HL-60/S4 treated with phorbol 12-myristate 13-acetate at 8.2 ng/mL for 4 days and 3 days (cell line): ENCODE measurements around the gene C1GALT1C1.
"Not testable (repeated sequence)": the region's sequence is repeated elsewhere in the genome, so short reads cannot be mapped to it uniquely, and the experiment has no call there.

ENCODE experiments used
- in situ Hi-C: fragments of 300-500 bp; cut with MboI; formaldehyde crosslinking; loops from 2 replicates; pipeline ENCODE4 v1.15.0; 2022; ENCODE audit warnings: low sequenced_read_pairs

Gene C1GALT1C1

DNA sequence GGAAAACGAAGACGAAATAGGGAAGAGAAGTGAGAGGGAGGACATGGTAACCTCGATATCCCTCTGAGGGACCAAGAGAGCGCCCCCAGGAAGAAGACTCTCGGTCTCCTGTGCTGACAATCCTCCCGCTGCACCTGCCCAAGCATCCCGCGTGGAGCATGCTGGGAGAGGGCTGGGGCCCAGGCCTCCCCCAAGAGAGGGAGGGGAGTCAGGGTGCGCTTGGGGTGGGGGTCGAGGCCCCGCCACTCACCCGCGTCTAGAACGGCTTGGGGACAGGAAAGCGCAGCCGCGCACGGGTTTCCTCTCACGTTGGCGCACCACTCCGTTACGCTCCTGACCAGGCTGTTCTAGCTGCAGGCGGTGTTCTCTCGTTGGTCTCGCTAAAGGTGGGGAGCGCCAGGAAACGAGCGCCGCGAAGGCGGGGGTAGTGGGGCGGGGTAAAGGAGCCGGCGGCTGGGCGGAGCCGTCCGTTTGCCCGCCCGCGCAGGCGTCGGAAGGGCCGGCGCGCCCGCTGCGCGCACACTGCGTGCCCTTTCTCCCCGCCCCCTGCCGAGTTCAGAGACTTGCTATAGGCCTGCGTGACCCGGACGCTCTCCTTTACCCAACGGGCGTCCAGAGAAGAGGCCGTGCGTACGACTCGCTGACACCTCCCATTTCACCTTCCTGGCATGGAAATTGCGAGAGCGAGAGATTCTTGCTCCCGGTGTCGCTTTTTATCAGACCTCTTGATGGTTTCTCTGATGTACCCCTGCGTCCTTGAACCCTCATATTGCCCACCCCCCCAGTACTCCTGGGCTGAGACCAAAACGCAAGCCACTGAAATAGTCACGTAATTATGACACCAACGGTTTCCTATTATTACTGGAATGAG, at the start of gene C1GALT1C1:
C1GALT1C1 (minus strand) TSS at position 388 of the 871 bp plus-strand sequence. CDS start 2,888 bp downstream, outside the sequence.
- in situ Hi-C loops, result no loop called here

DNA sequence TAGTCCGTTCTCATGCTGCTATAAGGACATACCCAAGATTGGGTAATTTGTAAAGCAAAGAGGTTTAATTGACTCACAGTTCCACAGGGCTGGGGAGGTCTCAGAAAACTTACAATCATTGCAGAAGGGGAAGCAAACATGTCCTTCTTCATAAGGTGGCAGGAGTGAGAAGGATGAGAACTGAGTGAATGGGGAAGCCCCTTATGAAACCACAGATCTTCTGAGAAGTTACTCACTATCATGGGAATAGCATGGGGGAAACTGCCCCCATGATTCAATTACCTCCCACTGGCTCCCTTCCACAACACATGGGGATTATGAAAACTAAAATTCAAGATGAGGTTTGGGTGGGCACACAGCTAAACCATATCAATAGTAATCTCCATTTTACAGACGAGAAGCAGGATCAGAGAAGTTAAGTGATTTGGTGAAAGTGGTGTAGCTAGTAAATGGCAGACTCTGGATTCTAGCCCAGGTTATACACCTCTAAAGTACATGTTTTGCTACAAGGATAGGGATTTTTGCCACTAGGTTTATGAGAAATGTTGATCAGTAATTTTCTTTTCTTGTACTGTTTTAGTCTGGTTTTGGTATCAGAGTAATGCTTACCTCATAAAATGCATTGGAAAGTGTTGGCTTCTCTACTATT, 47.3 kb upstream of the C1GALT1C1 start:
- in situ Hi-C loops, result no loop called here

DNA sequence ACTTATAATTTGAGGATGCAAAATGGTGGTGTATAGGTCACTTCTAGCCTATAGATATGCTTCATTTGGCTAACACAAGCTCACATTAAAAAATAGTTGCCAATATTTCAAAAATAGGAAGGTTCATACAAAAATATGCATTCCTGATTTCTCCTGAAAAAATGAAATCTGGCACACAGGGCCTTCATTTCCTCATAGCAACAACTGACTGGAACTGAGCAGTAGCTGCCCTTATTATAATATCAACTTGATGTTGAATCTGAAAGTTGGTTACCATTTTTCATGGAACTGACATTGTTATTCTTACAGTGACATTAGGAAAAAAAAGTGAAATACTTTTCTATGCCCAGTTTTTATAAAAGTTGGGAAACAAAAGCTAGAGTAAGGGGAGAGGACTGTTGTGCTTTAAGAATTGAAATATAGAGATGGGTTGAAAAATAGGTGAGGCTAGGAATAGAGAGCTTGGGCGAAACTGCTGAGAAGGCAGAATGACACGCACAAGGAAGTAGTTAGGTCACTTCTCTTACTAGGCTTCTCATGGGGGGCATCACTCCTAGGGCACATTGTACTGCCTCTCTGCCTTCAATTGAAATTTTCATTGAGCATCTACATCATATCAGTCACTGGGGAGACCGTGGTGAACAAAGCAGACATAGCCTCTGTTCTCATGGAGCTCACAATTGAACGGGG, 43.1 kb upstream of the C1GALT1C1 start:
- in situ Hi-C loops, result no loop called here

DNA sequence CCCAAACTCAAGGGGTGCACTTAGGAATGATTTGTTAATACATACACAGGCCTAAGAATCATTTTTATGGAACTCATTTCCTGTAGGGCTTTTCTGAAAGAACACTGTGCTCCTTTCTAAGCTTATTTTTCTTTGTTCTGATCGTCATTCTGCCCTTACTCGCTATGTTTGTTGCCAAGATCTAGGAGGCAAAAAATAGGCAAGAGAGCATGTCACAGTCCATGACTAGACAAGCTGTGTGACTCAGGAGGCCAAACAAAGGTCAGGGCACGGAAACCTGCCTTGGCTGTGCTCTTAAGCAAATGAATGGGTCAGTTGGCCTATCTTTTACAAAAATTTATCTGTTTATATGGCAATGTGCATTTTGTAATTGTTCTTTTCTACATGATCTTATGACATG, 42.5 kb upstream of the C1GALT1C1 start:
- in situ Hi-C loops, result no loop called here

DNA sequence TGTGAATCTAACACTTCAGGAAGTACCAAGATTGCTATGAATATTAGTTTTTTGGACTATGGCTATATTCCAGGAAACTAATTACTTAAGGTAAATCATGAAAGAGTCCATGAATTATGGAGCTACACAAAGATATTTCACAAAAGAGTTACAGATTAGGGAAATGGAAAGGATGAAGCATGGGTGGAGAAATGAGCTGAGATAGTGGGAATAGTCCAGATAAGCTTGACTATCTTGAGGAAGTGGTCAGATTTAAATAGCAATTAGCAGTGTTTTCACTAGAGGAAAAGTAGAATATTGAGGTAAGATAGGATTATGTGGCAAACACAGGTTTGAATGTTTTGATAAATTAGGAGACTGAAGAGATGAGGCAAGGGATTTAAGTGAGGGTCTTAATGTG, 42.1 kb upstream of the C1GALT1C1 start:
- in situ Hi-C loops, result no loop called here

DNA sequence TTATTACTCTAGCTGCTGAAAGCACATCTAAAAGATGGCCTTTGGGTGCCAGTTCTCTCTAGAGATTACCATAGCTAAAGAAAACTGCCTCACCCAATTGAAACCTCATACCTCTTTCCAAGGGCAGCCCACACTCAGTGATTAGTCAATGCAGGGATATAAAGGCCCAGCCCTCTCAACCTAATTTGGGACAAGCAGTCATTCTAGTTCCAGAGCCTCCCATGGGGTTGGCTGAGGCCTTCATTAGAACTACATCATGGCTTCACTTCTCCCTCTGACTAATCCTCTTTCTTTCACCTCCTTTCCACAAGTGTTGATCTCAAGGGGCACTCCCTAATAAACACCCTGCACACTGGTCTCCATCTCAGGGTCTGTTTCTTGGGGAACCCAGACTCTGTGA, 38.5 kb upstream of the C1GALT1C1 start:
- in situ Hi-C loops, result no loop called here

DNA sequence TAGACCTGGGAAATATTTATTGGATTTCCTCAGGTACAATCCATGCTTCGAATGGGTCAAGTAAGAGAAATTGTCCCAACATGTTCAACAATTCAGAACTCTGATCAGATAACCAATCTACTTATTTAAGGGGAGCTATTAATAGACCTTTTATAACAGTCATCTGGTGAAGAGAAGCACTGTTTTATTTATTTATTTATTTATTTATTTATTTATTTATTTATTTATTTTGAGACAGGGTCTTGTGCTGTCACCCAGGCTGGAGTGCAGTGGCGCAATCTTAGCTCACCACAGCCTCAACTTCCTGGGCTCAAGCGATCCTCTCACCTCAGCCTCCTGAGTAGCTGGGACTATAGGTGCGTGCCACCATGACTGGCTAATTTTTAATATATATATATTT, 34.7 kb upstream of the C1GALT1C1 start:
- in situ Hi-C loops, result not testable (repeated sequence)

DNA sequence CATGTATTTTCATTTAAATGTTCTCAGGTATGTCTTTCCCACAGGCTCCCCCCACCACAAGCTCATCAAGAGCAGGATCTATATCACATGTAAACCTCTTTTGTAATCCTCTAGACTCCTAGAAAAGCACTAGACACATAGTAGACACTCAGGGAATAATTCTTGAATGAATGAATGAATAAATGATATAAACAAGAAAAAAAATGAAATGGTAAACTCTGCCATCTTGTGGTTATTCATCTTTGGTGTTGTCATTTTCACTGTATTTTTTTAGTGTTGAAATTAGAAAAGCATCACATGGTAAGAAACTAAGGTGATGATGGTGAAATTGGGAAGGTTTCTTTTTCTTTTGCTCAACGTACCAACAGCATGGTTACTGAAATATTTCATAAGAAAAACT, 34.2 kb upstream of the C1GALT1C1 start:
- in situ Hi-C loops, result no loop called here

DNA sequence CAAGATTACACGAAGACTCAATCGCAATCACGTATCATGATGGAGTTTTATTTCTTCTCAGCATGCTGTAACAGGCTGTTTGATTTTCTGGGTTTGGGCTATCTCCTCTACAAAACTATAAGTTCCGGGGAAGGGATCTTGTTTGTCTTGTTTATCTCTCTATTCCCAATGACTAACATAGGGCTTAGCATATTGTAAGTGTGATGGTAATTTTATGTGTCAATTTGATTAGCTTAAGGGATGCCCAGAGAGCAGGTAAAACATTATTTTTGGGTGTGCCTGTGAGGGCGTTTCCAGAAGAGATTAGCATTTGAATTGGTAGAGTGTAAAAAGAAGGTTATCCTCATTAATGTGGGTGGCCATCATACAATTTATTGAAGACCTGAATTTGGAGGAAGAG, 32.8 kb upstream of the C1GALT1C1 start:
- in situ Hi-C loops, result no loop called here

DNA sequence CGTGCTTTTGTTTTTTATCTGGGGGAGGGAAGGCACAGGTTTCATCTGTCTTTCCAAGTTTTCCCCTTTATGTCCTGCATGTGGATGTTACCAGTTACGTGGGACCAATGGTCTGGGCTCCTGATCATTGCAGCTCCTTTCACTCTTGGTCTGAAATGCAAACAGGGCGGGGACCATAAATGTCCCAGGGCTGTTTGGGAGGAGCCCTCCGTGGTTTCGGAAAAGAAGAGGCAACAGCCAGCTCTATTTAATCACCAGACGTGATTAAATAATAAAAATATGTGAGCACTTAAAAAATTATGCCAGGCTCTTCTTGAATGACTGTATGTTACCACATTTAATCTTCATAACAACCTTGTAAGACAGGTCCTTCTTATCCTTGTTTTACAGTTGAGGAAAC, 30.8 kb upstream of the C1GALT1C1 start:
- in situ Hi-C loops, result no loop called here

DNA sequence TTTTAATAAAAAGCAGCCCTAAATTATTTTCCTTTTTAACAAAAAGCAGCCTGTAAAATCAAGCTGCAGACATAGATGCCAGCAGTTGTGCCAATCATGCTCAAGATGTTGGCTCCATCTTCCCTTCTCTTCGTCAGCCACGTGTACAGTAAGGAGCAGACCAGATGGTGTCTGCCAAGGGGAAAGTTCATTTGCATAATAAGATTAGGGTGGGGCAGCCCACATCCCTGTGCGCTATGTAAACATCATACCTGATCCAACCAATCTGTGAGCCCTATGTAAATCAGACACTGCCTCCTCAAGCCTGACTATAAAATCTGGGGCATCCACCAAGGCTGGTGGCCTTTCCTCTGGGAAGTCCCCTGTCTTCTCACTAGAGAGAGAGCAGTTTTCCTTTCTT, 23.1 kb upstream of the C1GALT1C1 start:
- in situ Hi-C loops, result no loop called here

DNA sequence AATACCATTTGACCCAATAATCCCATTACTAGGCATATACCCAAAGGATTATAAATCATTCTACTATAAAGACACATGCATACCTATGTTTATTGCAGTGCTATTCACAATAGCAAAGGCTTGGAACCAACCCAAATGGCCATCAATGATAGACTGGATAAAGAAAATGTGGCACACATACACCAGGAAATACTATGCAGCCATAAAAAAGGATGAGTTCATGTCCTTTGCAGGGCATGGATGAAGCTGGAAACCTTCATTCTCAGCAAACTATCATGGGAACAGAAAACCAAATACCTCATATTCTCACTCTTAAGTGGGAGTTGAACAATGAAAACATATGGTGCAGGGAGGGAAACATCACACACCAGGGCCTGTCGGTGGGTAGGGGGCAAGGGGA, 22.4 kb upstream of the C1GALT1C1 start:
- in situ Hi-C loops, result not testable (repeated sequence)

DNA sequence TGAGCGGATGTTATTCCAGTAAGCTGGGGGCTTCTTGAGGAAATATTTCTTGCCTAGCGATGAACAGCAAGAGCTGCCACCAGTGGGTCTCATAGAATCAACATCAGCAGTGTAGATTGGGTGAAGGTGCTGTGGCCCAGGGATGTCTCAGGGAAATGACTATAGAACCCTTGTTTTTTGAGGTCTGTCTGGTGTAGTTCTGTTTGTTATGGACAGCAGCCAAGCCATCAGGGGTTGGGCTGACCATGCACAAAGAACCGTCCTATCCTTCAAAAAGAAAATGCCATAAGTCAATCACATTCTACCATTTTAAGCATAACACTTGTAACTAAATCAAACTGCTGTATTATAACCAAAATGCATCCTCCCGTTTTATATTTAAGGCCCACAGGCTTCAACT, 17.3 kb upstream of the C1GALT1C1 start:
- in situ Hi-C loops, result no loop called here

DNA sequence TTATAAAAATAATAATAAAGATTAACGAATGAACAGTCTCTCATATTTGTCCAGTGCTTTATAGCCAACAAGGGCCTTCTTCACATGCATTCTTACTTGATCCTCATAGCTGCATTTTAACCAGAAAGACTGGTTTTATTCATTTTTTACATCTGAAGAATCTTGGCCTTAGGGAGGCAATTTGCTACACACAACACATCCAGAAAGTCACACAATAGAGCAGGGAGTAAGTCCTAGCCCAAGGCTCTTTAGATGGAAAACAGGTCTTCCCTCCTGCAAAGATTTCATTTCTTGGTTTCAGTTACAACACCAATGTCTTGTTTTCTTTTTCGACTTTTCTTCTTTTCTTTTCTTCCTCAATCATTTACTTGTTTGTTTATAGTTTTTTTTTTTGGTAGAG, 13.0 kb upstream of the C1GALT1C1 start:
- in situ Hi-C loops, result no loop called here

DNA sequence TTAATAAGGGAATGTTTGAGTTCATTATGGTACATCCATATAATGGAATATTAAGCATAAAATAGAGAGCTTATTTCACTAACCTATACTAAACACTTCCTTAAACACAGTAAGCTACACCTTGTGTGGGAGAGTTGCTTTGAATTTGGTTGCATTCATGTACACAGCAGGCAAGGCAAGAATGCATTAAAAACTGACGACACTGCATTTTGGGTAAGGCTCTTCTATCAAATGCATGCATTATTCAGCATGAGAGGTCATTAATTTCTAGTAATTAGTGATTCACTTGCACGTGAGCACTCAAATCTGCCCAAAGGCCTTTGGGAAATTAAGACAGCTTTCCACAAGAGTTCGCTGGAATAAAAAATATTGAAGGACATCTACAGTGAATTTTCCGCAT, 8.8 kb upstream of the C1GALT1C1 start:
- in situ Hi-C loops, result no loop called here

DNA sequence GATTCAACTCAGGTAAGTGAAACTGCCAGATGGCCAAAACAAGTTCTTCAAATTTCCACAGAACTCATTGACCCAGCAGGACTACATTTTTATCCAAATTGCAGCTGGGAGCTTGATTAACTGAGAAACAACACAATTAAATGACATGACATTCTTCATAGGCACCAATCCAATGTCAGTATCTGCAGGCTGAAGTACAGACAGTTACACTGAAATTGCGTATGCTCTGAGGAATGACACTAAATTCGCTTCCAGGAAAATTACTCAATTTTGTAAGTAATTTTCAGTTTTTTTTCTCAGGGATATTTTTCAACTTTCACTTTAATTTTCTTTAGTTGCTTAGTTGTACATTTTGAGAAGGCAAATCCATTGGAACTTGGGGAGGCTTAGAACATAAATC, 4.5 kb downstream of the C1GALT1C1 start:
- in situ Hi-C loops, result no loop called here

DNA sequence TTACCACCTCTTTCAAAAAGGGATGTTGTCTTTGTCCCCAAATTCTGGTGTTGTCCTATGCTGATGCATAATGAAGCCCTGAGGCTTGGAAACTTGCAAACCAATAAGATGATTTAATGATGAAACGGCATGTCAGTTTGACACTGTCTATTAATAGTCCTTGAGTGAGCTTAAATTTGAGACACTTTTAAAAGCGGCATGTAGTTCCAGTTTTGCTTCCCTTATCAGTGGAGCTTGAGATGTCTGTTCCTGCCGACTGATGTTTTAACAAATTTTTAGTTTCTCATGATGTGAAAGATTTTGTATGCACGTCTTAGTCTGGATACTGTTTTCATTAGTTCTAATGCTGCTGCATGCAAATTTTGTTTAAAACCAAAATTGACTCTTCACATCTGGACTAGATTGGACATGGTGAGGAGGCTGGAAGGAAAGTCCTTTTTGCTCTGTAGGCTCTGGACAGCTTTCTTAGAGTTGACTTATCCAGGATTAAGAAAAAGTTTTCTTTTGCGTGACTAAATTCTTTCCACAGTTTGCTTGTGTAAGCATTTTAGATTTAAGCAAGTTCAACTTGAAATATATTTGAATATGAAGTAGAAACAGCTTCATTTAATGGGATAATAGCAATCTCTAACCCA, 11.7 kb downstream of the C1GALT1C1 start:
- in situ Hi-C loops, result no loop called here

DNA sequence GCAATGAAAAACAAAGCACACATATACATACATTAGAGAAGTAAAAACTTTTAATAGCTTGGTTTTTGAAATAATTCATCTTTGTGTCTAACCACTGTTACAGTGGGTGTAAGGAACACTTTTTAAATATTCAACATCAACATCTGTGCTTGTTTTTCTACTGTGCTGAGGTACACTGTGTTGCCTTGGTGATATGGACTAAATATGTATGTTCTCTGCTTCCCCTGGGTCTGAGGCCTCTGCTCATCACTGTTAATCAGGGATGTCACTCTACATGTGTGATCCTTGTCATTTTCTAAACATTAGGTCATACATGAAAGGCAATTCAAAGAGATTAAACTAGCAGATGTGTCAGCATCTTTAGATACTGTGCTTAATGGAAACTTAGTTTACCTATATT, 15.0 kb downstream of the C1GALT1C1 start:
- in situ Hi-C loops, result no loop called here

DNA sequence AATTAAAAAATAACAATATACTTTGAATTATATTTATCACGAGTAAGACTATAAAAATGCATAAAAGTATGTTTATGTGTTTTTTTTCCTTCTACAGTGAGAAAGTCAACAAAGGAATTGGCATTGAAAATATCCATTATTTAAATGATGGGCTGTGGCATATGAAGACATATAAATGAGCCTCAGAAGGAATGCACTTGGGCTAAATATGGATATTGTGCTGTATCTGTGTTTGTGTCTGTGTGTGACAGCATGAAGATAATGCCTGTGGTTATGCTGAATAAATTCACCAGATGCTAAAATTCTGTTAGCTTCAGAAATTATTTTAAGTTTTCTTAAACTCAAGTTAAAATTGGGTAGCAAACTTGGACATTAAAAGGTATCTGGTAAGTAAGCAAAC, 17.8 kb downstream of the C1GALT1C1 start:
- in situ Hi-C loops, result no loop called here

DNA sequence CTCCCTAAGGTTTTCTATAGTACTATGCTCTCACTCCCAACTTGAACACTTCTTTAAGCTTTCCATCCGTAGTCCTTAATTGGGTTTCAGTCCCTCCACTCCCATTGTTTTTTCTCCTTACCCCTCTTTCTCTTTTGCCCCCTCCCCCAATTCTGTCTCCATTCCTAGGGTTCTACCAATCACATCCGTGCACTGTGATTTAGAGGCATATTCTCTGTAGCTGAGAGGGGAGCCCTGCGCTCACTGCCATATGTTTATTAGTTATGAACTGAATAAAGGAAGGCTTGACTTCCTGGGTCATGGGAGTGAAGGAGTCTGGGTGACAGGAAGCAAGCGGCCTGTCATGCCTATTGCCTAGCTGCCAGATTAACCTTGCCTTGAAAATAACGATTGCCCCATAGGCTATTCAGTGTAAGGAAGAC, 25.5 kb downstream of the C1GALT1C1 start:
- in situ Hi-C loops, result no loop called here

DNA sequence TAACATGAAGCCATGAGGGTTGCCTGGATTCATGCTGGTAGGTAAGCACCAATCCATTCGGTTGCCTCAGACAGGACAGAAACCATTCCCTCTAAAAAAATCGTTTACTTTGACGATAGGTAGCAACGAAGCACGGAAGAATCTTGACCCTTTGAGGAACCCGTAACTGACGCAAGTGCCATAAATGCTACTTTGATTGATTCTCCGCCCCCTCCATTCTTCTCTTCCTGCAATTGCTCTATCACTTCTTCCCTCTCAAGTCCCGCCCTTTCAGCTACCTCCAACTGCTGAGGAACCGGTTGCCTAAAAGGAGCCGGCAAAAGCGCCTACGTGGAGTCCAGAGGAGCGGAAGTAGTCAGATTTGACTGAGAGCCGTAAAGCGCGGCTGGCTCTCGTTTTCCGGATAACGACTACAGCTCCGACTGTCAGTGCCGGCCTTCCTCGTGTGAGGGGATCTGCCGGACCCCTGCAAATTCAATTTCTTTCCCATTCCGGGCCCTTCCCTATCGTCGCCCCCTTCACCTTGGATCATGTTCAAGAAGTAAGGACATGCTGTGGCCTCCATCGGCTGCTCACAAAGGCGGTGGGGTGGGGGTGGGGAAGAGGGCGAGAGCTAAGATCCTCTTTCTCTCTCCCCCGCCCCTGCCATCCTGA, 26.0 kb downstream of the C1GALT1C1 start, which contains the start of gene MCTS1:
MCTS1 (plus strand) TSS at position 395 of the 654 bp plus-strand sequence; CDS start at position 531, 136 bp downstream.
- in situ Hi-C loops, result no loop called here
